Measurements from ENCODE around the gene RAX.

DNA sequence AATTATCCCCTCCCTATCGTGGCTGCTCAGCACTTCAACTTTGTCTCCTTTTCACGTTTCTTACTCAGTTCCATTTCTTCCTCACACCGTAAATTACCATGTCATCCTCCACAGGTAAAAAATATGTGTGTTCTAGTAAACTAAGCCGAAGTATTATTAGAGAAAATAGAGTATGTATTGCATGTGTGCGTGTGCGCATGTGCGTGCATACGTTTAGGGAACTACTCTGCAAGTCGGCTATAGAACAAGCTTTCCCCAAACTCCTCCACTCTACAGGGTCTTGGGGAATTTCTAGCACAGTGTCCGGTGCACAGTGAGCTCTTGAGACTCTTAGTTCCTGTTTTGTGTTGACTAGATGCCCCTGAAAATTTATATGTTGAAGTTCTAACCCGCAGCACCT is 9.1 kb upstream of the RAX start:
- TF ChIP-seq EZH2phosphoT487 (IDR thresholded peaks at IDR 0.05; ENCODE audit: insufficient read depth, low read depth) (no peak), EZH2 (IDR thresholded peaks at IDR 0.05; ENCODE audit: insufficient read depth, poor library complexity, severe bottlenecking) (no peak)

All from GM23248 (cell line).